Osteocyte (in vitro differentiated cells): ENCODE results near the gene SUGP2. TPM values are rescaled to one million over a fixed set of nuclear protein-coding genes. Genes with fewer than 3 reads are reported as not detected.

Experiments
- DNase-seq: peaks from one replicate; pipeline ENCODE4 v3.0.0; 2021; ENCODE audit warnings: mixed read lengths; ENCODE audit not compliant: unreplicated experiment; ENCODE audit errors: extremely low spot score
- H3K27ac Mint-ChIP-seq: one replicate; pipeline ENCODE4 v1.8.0; 2021; ENCODE audit warnings: mild to moderate bottlenecking, mixed read lengths; ENCODE audit not compliant: unreplicated experiment
- H3K27me3 Mint-ChIP-seq: one replicate; pipeline ENCODE4 v1.8.0; 2021; ENCODE audit warnings: mixed read lengths; ENCODE audit not compliant: unreplicated experiment
- H3K36me3 Mint-ChIP-seq: one replicate; pipeline ENCODE4 v1.8.0; 2021; ENCODE audit warnings: mixed read lengths; ENCODE audit not compliant: unreplicated experiment
- H3K4me1 Mint-ChIP-seq: one replicate; pipeline ENCODE4 v1.8.0; 2021; ENCODE audit warnings: mixed read lengths; ENCODE audit not compliant: unreplicated experiment
- H3K4me3 Mint-ChIP-seq: one replicate; pipeline ENCODE4 v1.8.0; 2021; ENCODE audit warnings: mild to moderate bottlenecking, moderate library complexity, mixed read lengths; ENCODE audit not compliant: unreplicated experiment
- H3K9me3 Mint-ChIP-seq: one replicate; pipeline ENCODE4 v1.8.0; 2021; ENCODE audit warnings: mixed read lengths; ENCODE audit not compliant: unreplicated experiment
- CTCF ChIP-seq: fragments of 200-600 bp; sonication (generic); IDR thresholded peaks from 2 replicates; pipeline ENCODE4 v1.5.0; 2021; ENCODE audit warnings: antibody characterized with exemption, mild to moderate bottlenecking, moderate library complexity
- total RNA-seq: library from RNA; stranded (reverse); gene quantifications from 2 replicates; pipeline ENCODE4 v1.2.1, GENCODE V29; 2021

The SUGP2 gene
- total RNA-seq, 1 donor from 2014 or later: 77.6 TPM

GRCh38 chr19:18975011-18975410 is 58.3 kb downstream of the SUGP2 start:
- Mint-ChIP-seq H3K9me3 (no peaks in the 10 kb centered on the region), H3K27me3 (no peaks in the 10 kb centered on the region), H3K4me3 (no peak overlapping the region), H3K4me1 (peaks cover 16% of the 10 kb centered on the region), H3K27ac (no peak overlapping the region), H3K36me3 (no peaks in the 10 kb centered on the region)
- DNase-seq: no peak
- no peak for TF ChIP-seq CTCF

- H3K27ac Mint-ChIP-seq: peak overlapping the region; percentile 65
- H3K4me1 Mint-ChIP-seq: peaks cover 28% of the 10 kb centered on the region
- no peaks in the 10 kb centered on the region for H3K36me3 Mint-ChIP-seq
- TF ChIP-seq CTCF: no peak
- H3K9me3 Mint-ChIP-seq: no peaks in the 10 kb centered on the region
- DNase-seq: no peak
- H3K27me3 Mint-ChIP-seq: no peaks in the 10 kb centered on the region
- no peak overlapping the region for H3K4me3 Mint-ChIP-seq
Measured at GRCh38 chr19:18972851-18973250, 60.5 kb downstream of the SUGP2 start.

- H3K27ac Mint-ChIP-seq: peak overlapping the region; percentile 65
- DNase-seq: no peak
- H3K36me3 Mint-ChIP-seq: no peaks in the 10 kb centered on the region
- no peak for TF ChIP-seq CTCF
- H3K9me3 Mint-ChIP-seq: no peaks in the 10 kb centered on the region
- H3K27me3 Mint-ChIP-seq: no peaks in the 10 kb centered on the region
- no peak overlapping the region for H3K4me3 Mint-ChIP-seq
- peaks cover 32% of the 10 kb centered on the region for H3K4me1 Mint-ChIP-seq
Measured at GRCh38 chr19:18972301-18972811, 61.0 kb downstream of the SUGP2 start.

GRCh38 chr19:18969931-18970659 is 63.2 kb downstream of the SUGP2 start:
- TF ChIP-seq CTCF: no peak
- Mint-ChIP-seq H3K9me3 (no peaks in the 10 kb centered on the region), H3K4me1 (peaks cover 33% of the 10 kb centered on the region), H3K36me3 (no peaks in the 10 kb centered on the region), H3K4me3 (no peak overlapping the region), H3K27ac (peak overlapping the region; percentile 92), H3K27me3 (no peaks in the 10 kb centered on the region)
- DNase-seq: no peak

GRCh38 chr19:18967358-18968146 is 65.8 kb downstream of the SUGP2 start:
- no peak overlapping the region for H3K4me3 Mint-ChIP-seq
- DNase-seq: no peak
- no peaks in the 10 kb centered on the region for H3K27me3 Mint-ChIP-seq
- TF ChIP-seq CTCF: no peak
- no peaks in the 10 kb centered on the region for H3K9me3 Mint-ChIP-seq
- no peaks in the 10 kb centered on the region for H3K36me3 Mint-ChIP-seq
- H3K4me1 Mint-ChIP-seq: peaks cover 31% of the 10 kb centered on the region
- peak overlapping the region; percentile 57 for H3K27ac Mint-ChIP-seq
